ENCODE measurements around the gene STAB2.

The STAB2 gene

DNA sequence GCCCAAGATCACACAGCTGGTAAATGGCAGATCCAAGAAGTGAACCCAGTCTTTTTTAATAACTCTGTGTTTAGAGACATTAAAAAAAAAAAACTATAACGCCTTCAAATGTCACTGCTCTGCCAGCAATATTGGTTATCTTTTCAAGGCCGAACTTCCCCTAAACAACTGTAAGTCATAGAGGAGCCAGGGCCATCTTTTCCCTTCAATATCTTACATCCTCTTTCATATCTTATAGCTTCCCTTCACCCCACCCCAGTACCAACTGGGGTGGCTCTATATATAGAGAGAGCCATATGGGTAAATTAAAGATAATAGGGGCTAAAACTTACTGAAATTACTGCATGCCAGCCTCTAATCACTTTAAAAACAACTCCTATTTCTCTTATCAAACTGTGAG lies 100.2 kb downstream of the STAB2 start:
- H3K4me1 Mint-ChIP-seq, result no peaks in the 10 kb centered on the region
- H3K36me3 Mint-ChIP-seq, result no peaks in the 10 kb centered on the region
- no peak overlapping the region for H3K27ac Mint-ChIP-seq
- peaks cover 17% of the 10 kb centered on the region for H3K27me3 Mint-ChIP-seq
- H3K9me3 Mint-ChIP-seq, result no peaks in the 10 kb centered on the region
- no peak overlapping the region for H3K4me3 Mint-ChIP-seq
- no peak for ATAC-seq

DNA sequence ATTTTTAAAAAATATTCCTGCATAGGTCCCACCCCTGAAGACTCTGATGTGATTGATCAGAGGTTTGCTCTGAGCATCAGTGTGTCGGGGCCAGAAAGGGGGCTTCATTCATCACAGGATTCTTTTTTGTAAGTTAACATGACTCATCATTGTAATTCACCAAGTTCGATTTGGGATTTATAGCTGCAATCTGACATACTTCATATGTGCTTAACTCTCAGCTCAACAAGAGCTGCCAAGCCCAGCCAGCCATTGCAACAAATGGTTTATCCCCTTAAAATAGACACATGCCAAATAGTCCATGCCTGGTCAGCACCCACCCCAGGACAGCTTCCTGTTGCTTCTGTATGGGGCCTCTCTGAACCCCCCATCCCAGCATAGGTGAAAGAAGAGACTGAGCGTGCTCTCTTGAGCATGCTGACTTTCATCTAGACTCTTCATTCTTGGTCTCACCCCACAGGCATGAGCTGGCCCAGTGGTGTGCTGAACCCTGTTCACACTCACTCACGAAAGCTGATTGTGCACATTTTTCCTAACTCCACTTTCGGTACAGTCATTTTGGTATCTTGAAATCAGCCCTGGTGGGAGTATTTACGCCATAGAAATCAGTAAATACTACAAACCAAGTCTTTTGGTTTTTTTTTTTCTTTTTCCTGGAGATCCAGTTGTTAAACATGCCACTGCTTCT lies 101.4 kb downstream of the STAB2 start:
- Mint-ChIP-seq H3K36me3 (no peaks in the 10 kb centered on the region), H3K27ac (no peak overlapping the region), H3K27me3 (peaks cover 17% of the 10 kb centered on the region), H3K4me3 (no peak overlapping the region), H3K9me3 (no peaks in the 10 kb centered on the region), H3K4me1 (no peaks in the 10 kb centered on the region)
- ATAC-seq, result no peak

- no peaks in the 10 kb centered on the region for H3K9me3 Mint-ChIP-seq
- peaks cover 17% of the 10 kb centered on the region for H3K27me3 Mint-ChIP-seq
- ATAC-seq, result no peak
- no peak overlapping the region for H3K27ac Mint-ChIP-seq
- no peaks in the 10 kb centered on the region for H3K4me1 Mint-ChIP-seq
- no peaks in the 10 kb centered on the region for H3K36me3 Mint-ChIP-seq
- H3K4me3 Mint-ChIP-seq, result no peak overlapping the region
Observed at GRCh38 chr12:103690426-103690825, 103.4 kb downstream of the STAB2 start.

GRCh38 chr12:103691063-103691462 lies 104.0 kb downstream of the STAB2 start:
- no peaks in the 10 kb centered on the region for H3K36me3 Mint-ChIP-seq
- no peaks in the 10 kb centered on the region for H3K4me1 Mint-ChIP-seq
- H3K27me3 Mint-ChIP-seq, result peaks cover 14% of the 10 kb centered on the region
- no peak for ATAC-seq
- H3K9me3 Mint-ChIP-seq, result no peaks in the 10 kb centered on the region
- no peak overlapping the region for H3K27ac Mint-ChIP-seq
- H3K4me3 Mint-ChIP-seq, result no peak overlapping the region

DNA sequence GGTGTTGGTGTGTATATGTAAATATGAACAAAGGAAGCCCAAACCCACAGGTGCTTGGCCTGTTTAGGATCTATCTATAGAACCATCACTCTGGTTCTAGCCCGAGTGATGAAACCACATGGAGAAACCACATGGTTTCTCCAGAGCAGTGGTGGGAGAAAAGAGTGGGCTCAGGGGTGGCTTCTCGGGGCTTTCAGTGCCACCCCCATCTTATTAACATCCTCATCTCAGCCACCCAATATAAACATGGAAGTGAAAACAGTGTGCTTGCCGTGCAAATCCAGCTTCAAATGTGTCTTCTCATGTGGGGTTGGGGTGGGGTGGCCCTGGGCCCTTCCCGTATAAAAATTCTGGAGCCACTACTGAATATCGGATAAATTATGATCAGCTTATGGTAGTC lies 109.0 kb downstream of the STAB2 start:
- no peaks in the 10 kb centered on the region for H3K36me3 Mint-ChIP-seq
- peaks cover 40% of the 10 kb centered on the region for H3K27me3 Mint-ChIP-seq
- peaks cover 17% of the 10 kb centered on the region for H3K4me1 Mint-ChIP-seq
- H3K27ac Mint-ChIP-seq, result no peak overlapping the region
- ATAC-seq, result no peak
- no peaks in the 10 kb centered on the region for H3K9me3 Mint-ChIP-seq
- no peak overlapping the region for H3K4me3 Mint-ChIP-seq

DNA sequence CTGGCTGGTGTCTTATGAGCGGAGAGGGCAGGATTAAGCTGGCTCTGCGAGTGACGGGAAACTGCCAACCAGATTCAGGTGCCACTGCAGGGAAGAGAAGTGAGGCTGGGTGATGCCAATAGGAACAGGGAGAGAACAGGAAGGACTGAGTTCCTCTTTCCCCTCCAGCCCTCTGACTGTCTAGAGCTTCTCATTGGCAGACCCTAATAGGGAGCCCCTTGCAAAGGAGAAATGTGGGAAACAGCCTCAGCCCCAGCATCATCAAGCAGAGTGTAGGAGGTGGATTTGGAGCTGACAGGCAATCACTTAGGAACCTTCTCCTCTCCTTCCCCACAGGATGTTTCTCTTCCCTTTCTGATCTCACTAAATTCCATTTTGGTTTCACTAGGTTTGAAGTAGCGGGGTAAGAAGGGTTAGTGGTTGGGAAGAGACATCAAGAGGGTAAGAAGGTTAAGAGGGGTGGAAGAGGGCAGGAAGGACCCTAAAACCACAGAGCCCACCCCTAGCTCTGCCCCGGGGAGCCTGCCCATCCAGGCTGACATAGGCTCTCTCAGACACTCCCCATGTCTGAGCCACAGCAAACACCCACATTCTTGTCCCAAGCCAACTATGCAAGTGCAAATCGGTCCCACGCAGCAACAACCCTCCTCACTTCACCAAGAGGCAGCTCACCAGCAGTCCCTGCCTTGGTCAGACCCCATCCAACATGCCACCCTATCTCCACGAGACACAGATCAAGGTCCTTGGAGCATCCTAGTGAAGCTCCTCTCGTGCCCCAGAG lies 111.1 kb downstream of the STAB2 start:
- Mint-ChIP-seq H3K4me1 (peaks cover 17% of the 10 kb centered on the region), H3K27ac (no peak overlapping the region), H3K27me3 (peaks cover 44% of the 10 kb centered on the region), H3K4me3 (no peak overlapping the region), H3K36me3 (no peaks in the 10 kb centered on the region), H3K9me3 (no peaks in the 10 kb centered on the region)
- peak; percentile 7 for ATAC-seq

- Mint-ChIP-seq H3K36me3 (no peaks in the 10 kb centered on the region), H3K4me1 (peaks cover 17% of the 10 kb centered on the region), H3K27ac (no peak overlapping the region), H3K9me3 (no peaks in the 10 kb centered on the region), H3K27me3 (peaks cover 46% of the 10 kb centered on the region), H3K4me3 (no peak overlapping the region)
- peak; percentile 65 for ATAC-seq
Observed at GRCh38 chr12:103698752-103699560, 111.9 kb downstream of the STAB2 start.

- no peak overlapping the region for H3K27ac Mint-ChIP-seq
- H3K9me3 Mint-ChIP-seq, result no peaks in the 10 kb centered on the region
- no peaks in the 10 kb centered on the region for H3K36me3 Mint-ChIP-seq
- no peak for ATAC-seq
- peaks cover 30% of the 10 kb centered on the region for H3K27me3 Mint-ChIP-seq
- H3K4me1 Mint-ChIP-seq, result no peaks in the 10 kb centered on the region
- H3K4me3 Mint-ChIP-seq, result no peak overlapping the region
Observed at GRCh38 chr12:103705098-103705497, 118.0 kb downstream of the STAB2 start.

GRCh38 chr12:103705927-103706326 lies 118.9 kb downstream of the STAB2 start:
- no peaks in the 10 kb centered on the region for H3K36me3 Mint-ChIP-seq

DNA sequence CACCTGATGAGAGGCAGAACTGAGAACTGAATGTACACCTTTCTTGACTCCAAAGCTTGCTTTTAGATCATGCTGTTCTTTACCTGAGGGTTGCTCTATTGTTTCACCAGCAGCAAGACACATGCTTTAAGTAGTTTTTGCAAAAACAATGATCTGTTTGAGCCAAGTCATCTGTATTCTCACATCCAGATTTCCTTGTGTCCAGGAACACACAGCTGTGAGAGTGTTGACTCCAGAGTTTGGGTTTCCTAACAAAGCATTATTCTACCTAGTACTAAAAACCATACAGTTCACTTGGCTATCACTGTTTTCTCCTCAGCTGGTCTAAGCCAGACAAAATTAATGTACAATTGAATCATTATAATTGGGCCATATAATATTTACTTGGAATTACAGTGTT lies 120.4 kb downstream of the STAB2 start:
- Mint-ChIP-seq H3K4me3 (no peak overlapping the region), H3K4me1 (no peaks in the 10 kb centered on the region), H3K36me3 (no peaks in the 10 kb centered on the region), H3K27ac (no peak overlapping the region), H3K27me3 (peaks cover 33% of the 10 kb centered on the region), H3K9me3 (no peaks in the 10 kb centered on the region)
- no peak for ATAC-seq

More at GRCh38 chr12:103705927-103706326, 118.9 kb downstream of the STAB2 start:
- Mint-ChIP-seq H3K4me1 (no peaks in the 10 kb centered on the region), H3K27ac (no peak overlapping the region), H3K9me3 (no peaks in the 10 kb centered on the region), H3K27me3 (peaks cover 33% of the 10 kb centered on the region), H3K4me3 (no peak overlapping the region)
- no peak for ATAC-seq

- Mint-ChIP-seq H3K27me3 (peaks cover 26% of the 10 kb centered on the region), H3K27ac (no peak overlapping the region)
Observed at GRCh38 chr12:103710544-103710943, 123.5 kb downstream of the STAB2 start.

DNA sequence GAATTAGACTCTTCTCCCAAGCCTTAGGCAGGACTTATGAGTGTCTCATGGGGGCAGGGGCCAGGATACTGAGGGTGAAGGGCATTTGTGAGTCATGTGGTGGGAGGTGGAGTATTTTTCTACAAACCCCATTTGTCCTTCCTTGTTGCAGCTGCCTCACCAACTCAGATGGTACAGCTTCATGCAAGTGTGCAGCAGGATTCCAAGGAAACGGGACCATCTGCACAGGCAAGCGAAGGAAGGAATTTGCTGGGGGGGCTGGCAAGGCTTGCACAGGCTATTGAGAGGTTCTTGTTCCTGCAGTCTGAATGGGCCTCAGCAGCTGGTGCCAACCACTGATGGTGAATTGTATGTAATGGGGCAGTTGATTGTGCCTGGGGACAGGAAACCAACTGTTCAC lies 125.1 kb downstream of the STAB2 start:
- Mint-ChIP-seq H3K36me3 (no peaks in the 10 kb centered on the region), H3K27ac (no peak overlapping the region), H3K27me3 (peaks cover 27% of the 10 kb centered on the region), H3K9me3 (no peaks in the 10 kb centered on the region), H3K4me3 (no peak overlapping the region), H3K4me1 (no peaks in the 10 kb centered on the region)
- ATAC-seq, result no peak

More at GRCh38 chr12:103710544-103710943, 123.5 kb downstream of the STAB2 start:
- no peak for ATAC-seq
- H3K4me1 Mint-ChIP-seq, result no peaks in the 10 kb centered on the region
- no peaks in the 10 kb centered on the region for H3K9me3 Mint-ChIP-seq
- no peak overlapping the region for H3K4me3 Mint-ChIP-seq
- H3K36me3 Mint-ChIP-seq, result no peaks in the 10 kb centered on the region

- Mint-ChIP-seq H3K4me3 (no peak overlapping the region), H3K36me3 (no peaks in the 10 kb centered on the region), H3K27ac (no peak overlapping the region), H3K27me3 (peaks cover 10% of the 10 kb centered on the region), H3K9me3 (no peaks in the 10 kb centered on the region), H3K4me1 (no peaks in the 10 kb centered on the region)
- ATAC-seq, result no peak
Observed at GRCh38 chr12:103715494-103715893, 128.4 kb downstream of the STAB2 start.

DNA sequence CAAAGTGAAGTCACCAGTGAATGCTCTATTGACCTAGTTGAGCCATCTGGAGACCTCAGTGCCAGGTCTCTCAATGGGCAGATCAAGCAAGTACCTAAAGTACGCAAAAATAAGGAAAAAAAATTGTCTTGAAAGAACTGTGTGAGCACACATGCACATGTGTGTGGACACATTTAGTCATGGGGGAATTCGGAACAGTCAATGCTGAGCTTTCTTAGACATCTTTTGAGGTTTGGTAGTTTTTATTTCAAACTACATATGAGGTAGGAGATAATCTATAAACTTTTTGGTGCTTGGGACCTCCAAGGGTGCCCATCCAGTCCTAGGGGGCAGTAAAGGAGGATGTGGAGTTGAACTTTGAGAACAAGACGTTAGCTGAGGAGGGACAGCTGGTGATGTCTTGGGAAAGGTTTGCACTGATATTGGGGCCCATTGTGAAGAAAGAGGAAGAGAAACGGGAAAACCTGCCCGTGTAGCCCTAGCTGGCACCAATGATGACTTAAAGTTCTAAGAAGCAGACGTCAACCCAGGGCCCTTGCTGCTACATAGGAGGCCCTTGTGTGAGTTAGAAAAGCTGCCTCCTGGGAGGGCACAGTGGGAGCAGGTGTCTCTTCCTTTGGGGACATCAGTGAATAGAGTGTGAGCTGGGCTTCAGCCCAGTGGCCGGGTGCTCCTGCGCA lies 129.6 kb downstream of the STAB2 start:
- Mint-ChIP-seq H3K27ac (no peak overlapping the region), H3K27me3 (peaks cover 10% of the 10 kb centered on the region), H3K4me3 (no peak overlapping the region), H3K36me3 (no peaks in the 10 kb centered on the region), H3K9me3 (no peaks in the 10 kb centered on the region), H3K4me1 (no peaks in the 10 kb centered on the region)
- peak; percentile 42 for ATAC-seq

DNA sequence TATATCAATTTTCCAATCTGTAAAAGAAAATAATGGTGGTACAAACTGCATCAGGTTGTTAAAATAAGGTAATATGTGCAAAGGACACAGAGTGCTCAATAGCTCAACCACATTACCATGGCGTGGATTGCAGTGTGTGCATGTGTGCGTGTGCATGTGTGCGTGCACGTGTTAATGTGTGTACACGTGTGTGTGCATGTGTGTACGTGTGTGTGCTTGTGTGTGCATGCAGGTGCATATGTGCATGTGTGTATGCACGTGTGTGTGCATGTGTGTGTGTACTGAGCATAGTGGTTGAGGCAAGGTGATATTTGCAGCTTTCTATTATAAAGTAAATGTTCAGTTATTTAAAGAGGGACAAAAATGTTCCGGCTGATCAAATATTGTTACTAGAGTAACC lies 138.3 kb downstream of the STAB2 start:
- Mint-ChIP-seq H3K27me3 (no peaks in the 10 kb centered on the region), H3K4me1 (no peaks in the 10 kb centered on the region), H3K27ac (no peak overlapping the region), H3K36me3 (no peaks in the 10 kb centered on the region), H3K4me3 (no peak overlapping the region), H3K9me3 (no peaks in the 10 kb centered on the region)
- ATAC-seq, result no peak
